ENCODE measurements around the gene SPAG5. TPM values are rescaled to one million over a fixed set of nuclear protein-coding genes. Genes with fewer than 3 reads are reported as not detected.

SPAG5 gene
- total and polyA plus RNA-seq, 9 of the 15 experiments (the other 6 are each of a cell fraction or from before 2014, with no cell fraction given), result 94.4 to 286 (median 151) TPM

DNA sequence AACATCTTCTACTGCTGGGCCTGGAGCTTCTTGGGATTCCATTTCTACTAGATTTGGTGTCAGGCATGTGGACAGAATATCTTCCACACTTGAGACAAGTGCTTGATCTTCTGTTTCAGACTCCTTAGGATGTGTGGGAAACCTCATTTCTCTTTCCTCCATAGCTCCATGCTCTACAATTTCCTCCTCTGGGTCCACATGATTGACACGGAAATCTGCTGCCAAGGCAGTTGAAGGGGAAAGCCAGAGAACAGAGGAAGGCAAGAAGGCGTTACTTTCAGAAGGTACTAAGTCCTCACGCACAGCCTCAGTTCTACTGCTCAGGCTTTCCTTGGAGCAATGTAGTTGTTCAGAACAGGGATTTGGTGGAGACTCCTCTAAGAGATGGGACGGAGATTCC lies 6.6 kb downstream of the SPAG5 start:
- BruUV-seq (replicated peaks), result TSS peak; percentile 17
- FAIRE-seq, result peak; percentile 29
- H3K9me3 ChIP-seq (replicated peaks; ENCODE audit: control insufficient read depth, insufficient read depth, low read depth, low read length), result no peaks in the 10 kb centered on the region
- in situ Hi-C loops (cut with MboI) (no loop called here), intact Hi-C loops (cut with micrococcal nuclease) (loop anchor here (10.0 kb wide), 1 partner anchor 313 kb away; the partner anchor contains the start of gene DHRS13)
- no peak for DNase-seq (ENCODE audit: extremely low read depth in 1 of 4, low spot score in 3 of 4)
- WGBS (ENCODE audit: insufficient coverage, low coverage, missing lambda C conversion rate), result 82% methylated on average over 4 of the region's 4 CpGs
- no peaks in the 10 kb centered on the region for H3K9me1 ChIP-seq (ENCODE audit: control insufficient read depth, insufficient read depth, low read length)
- H4K20me1 ChIP-seq (replicated peaks; ENCODE audit: control insufficient read depth, insufficient read depth, low read length), result no peaks in the 10 kb centered on the region
- TF ChIP-seq ZNF830 (CRISPR knock-in tag; IDR thresholded peaks at IDR 0.05) (no peak), DDX20 (tag; IDR thresholded peaks at IDR 0.05; ENCODE audit: low read depth) (no peak), TEAD1 (CRISPR knock-in tag; IDR thresholded peaks at IDR 0.05) (no peak), SNRNP70 (optimal IDR thresholded peaks at IDR 0.05; ENCODE audit: low read depth, low read length) (no peak), ZNF174 (CRISPR knock-in tag; IDR thresholded peaks at IDR 0.05) (no peak), PML (IDR thresholded peaks at IDR 0.05; ENCODE audit: low read length) (no peak), TCFL5 (CRISPR knock-in tag; conservative IDR thresholded peaks at IDR 0.05) (no peak), ZNF274 (IDR thresholded peaks at IDR 0.05; ENCODE audit: borderline replicate concordance, low read depth, low read length) (no peak), TCF3 (CRISPR knock-in tag; IDR thresholded peaks at IDR 0.05) (no peak), MCM2 (IDR thresholded peaks at IDR 0.05; ENCODE audit: low read depth) (no peak), ETV5 (CRISPR knock-in tag; IDR thresholded peaks at IDR 0.05; ENCODE audit: low read depth) (no peak), ZNF143 (CRISPR knock-in tag; IDR thresholded peaks at IDR 0.05) (no peak), PTRF (tag; IDR thresholded peaks at IDR 0.05) (no peak), ZSCAN32 (CRISPR knock-in tag; IDR thresholded peaks at IDR 0.05) (no peak)
- TF ChIP-seq, protein P1, sequence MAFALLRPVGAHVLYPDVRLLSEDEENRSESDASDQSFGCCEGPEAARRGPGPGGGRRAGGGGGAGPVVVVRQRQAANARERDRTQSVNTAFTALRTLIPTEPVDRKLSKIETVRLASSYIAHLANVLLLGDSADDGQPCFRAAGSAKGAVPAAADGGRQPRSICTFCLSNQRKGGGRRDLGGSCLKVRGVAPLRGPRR (CRISPR knock-in tag; IDR thresholded peaks at IDR 0.05), result no peak
- TF ChIP-seq, protein P2, sequence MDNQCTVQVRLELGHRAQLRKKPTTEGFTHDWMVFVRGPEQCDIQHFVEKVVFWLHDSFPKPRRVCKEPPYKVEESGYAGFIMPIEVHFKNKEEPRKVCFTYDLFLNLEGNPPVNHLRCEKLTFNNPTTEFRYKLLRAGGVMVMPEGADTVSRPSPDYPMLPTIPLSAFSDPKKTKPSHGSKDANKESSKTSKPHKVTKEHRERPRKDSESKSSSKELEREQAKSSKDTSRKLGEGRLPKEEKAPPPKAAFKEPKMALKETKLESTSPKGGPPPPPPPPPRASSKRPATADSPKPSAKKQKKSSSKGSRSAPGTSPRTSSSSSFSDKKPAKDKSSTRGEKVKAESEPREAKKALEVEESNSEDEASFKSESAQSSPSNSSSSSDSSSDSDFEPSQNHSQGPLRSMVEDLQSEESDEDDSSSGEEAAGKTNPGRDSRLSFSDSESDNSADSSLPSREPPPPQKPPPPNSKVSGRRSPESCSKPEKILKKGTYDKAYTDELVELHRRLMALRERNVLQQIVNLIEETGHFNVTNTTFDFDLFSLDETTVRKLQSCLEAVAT (IDR thresholded peaks at IDR 0.05), result no peak
- TF ChIP-seq, protein P3, sequence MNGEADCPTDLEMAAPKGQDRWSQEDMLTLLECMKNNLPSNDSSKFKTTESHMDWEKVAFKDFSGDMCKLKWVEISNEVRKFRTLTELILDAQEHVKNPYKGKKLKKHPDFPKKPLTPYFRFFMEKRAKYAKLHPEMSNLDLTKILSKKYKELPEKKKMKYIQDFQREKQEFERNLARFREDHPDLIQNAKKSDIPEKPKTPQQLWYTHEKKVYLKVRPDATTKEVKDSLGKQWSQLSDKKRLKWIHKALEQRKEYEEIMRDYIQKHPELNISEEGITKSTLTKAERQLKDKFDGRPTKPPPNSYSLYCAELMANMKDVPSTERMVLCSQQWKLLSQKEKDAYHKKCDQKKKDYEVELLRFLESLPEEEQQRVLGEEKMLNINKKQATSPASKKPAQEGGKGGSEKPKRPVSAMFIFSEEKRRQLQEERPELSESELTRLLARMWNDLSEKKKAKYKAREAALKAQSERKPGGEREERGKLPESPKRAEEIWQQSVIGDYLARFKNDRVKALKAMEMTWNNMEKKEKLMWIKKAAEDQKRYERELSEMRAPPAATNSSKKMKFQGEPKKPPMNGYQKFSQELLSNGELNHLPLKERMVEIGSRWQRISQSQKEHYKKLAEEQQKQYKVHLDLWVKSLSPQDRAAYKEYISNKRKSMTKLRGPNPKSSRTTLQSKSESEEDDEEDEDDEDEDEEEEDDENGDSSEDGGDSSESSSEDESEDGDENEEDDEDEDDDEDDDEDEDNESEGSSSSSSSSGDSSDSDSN (IDR thresholded peaks at IDR 0.05; ENCODE audit: borderline replicate concordance in 1 of 2, low read depth in 2 of 2, low read length in 2 of 2), result no peak
- no peak for ATAC-seq
- no peak overlapping the region for H3K4me3 ChIP-seq
- POLR2A ChIA-PET, result interaction anchor here (0.6 to 15.9 kb wide), 7 partner anchors 10 to 359 kb away, joined by 3 to 274 read pairs (median 3); partner anchors contain the start of gene ALDOC
- H3K36me3 ChIP-seq (ENCODE audit: control insufficient read depth, insufficient read depth, low read length), result peaks cover 77% of the 10 kb centered on the region
- peaks cover 0 to under 1% of the 10 kb centered on the region in 2 experiments; a peak in 2 of 5 replicates for H3K4me1 ChIP-seq (replicated peaks in 1 of 2; ENCODE audit: control insufficient read depth in 2 of 2, insufficient read depth in 2 of 2, low read length in 2 of 2)
- no peak overlapping the region for H3K4me2 ChIP-seq (ENCODE audit: insufficient read depth, low read length)
- no peak overlapping the region for H2AFZ ChIP-seq (ENCODE audit: low read depth, low read length)
- H3K9ac ChIP-seq (ENCODE audit: insufficient read depth in 1 of 2, low read depth in 2 of 2, low read length in 2 of 2), result no peak overlapping the region
- no peak overlapping the region for H3K27ac ChIP-seq (ENCODE audit: extremely low read depth, low read depth, low read length)
- no peaks in the 10 kb centered on the region for H3K27me3 ChIP-seq (ENCODE audit: control insufficient read depth in 2 of 2, insufficient read depth in 2 of 2, low read length in 2 of 2)
- H3K79me2 ChIP-seq (ENCODE audit: control insufficient read depth, insufficient read depth, low read length), result peaks cover 20% of the 10 kb centered on the region
- CTCF ChIA-PET (ENCODE audit: low intra/inter-chr PET ratio), result no interaction called here

Data from K562 (cell line).